Tibial nerve (tissue), 4 donors: Measurements from ENCODE around the gene SLC9A4. TPM values are rescaled to one million over a fixed set of nuclear protein-coding genes. Genes with fewer than 3 reads are reported as not detected.

Experiments used
- DNase-seq, 2 donors: peaks; one replicate each; pipeline ENCODE4 v3.0.0-alpha.2; 2019; ENCODE audit warnings: low spot score in 2 of 2
- H3K27ac ChIP-seq, 4 donors: fragments of 200-600 bp; sonication (generic) in 3 of 4; one replicate each; pipeline ENCODE4 v1.5.1; 2017 to 2019; ENCODE audit warnings: mild to moderate bottlenecking in 1 of 4
- H3K27me3 ChIP-seq, 2 donors: fragments of 200-600 bp; sonication (generic) in 1 of 2; one replicate each; pipeline versions ENCODE4 v1.5.1 to v1.6.0; 2017 to 2019
- H3K36me3 ChIP-seq, 3 donors: fragments of 200-600 bp; sonication (generic); one replicate each; pipeline ENCODE4 v1.5.1; 2018 to 2019
- H3K4me1 ChIP-seq, 4 donors: fragments of 200-600 bp; sonication (generic) in 3 of 4; one replicate each; pipeline ENCODE4 v1.5.1; 2017 to 2019
- H3K4me3 ChIP-seq, 4 donors: fragments of 200-600 bp; sonication (generic) in 3 of 4; one replicate each; pipeline ENCODE4 v1.5.1; 2017 to 2019; ENCODE audit warnings: mild to moderate bottlenecking in 1 of 4, moderate library complexity in 1 of 4
- H3K9me3 ChIP-seq, 4 donors: fragments of 200-600 bp; sonication (generic) in 3 of 4; one replicate each; pipeline ENCODE4 v1.5.1; 2017 to 2019
- EP300 ChIP-seq, 2 donors: sonication (generic); formaldehyde crosslinking; IDR thresholded peaks; one replicate each; pipeline ENCODE4 v1.6.1; 2017; ENCODE audit warnings: antibody characterized with exemption in 2 of 2, mild to moderate bottlenecking in 1 of 2
- POLR2A ChIP-seq, 2 donors: fragments of 450-650 bp; IDR thresholded peaks; one replicate each; pipeline ENCODE4 v1.6.1; 2017; ENCODE audit warnings: antibody characterized with exemption in 2 of 2, mild to moderate bottlenecking in 2 of 2, moderate library complexity in 2 of 2
- WGBS, 2 donors: methylation state at CpG; one replicate each; pipeline ENCODE4 v1.1.5; 2018; 5-methylcytosine and 5-hydroxymethylcytosine counted together
- total RNA-seq, 4 donors: library from RNA; depleted of rRNA; stranded (reverse); fragments of >200 nt; gene quantifications; one replicate each; pipeline ENCODE4 v1.1.0, GENCODE V29; 2016
- TF ChIP-seq, protein P1 (sequence below), 5 experiments: fragments of 200-600 bp in 3 of 5; fragments of 450-650 bp in 2 of 5; sonication (generic) in 3 of 5; IDR thresholded peaks; one replicate each; pipeline ENCODE4 v1.5.1; 2016 to 2019; ENCODE audit warnings: antibody characterized with exemption in 5 of 5, mild to moderate bottlenecking in 3 of 5, moderate library complexity in 2 of 5

The SLC9A4 gene
- total RNA-seq, 4 donors from 2014 or later = 0.30 TPM; not detected in 3

DNA sequence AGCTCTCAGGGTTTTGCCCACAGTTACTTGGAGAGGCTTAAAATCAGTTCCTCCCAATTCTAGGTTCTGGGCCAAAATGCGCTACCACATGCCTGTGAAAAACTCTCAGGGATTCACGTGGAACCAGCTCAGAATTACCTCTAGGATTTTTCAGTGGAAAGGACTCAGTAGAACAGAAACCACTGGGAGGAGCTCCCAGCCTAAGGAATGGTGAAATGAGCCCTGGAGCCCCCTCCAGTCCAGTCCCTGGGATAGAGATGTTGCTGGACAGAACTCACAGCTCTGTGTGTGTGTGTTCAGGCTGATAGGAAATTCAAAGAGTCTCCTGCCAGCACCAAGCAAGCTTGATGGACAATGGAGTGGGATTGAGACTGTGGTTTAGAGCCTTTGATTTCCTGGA lies 21.1 kb upstream of the SLC9A4 start:
- Histone ChIP-seq H3K27me3 (no peaks in the 10 kb centered on the region), H3K4me3 (no peak overlapping the region), H3K4me1 (no peaks in the 10 kb centered on the region), H3K9me3 (no peaks in the 10 kb centered on the region), H3K36me3 (no peaks in the 10 kb centered on the region), H3K27ac (no peak overlapping the region)
- 56 to 58% methylated on average over 2 of the region's 2 CpGs for WGBS, 2 donors
- TF ChIP-seq, protein P1, sequence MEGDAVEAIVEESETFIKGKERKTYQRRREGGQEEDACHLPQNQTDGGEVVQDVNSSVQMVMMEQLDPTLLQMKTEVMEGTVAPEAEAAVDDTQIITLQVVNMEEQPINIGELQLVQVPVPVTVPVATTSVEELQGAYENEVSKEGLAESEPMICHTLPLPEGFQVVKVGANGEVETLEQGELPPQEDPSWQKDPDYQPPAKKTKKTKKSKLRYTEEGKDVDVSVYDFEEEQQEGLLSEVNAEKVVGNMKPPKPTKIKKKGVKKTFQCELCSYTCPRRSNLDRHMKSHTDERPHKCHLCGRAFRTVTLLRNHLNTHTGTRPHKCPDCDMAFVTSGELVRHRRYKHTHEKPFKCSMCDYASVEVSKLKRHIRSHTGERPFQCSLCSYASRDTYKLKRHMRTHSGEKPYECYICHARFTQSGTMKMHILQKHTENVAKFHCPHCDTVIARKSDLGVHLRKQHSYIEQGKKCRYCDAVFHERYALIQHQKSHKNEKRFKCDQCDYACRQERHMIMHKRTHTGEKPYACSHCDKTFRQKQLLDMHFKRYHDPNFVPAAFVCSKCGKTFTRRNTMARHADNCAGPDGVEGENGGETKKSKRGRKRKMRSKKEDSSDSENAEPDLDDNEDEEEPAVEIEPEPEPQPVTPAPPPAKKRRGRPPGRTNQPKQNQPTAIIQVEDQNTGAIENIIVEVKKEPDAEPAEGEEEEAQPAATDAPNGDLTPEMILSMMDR (IDR thresholded peaks at IDR 0.05) = no peak
- TF ChIP-seq POLR2A (IDR thresholded peaks at IDR 0.05) = no peak
- TF ChIP-seq EP300 (IDR thresholded peaks at IDR 0.05) = no peak
- no peak for DNase-seq

DNA sequence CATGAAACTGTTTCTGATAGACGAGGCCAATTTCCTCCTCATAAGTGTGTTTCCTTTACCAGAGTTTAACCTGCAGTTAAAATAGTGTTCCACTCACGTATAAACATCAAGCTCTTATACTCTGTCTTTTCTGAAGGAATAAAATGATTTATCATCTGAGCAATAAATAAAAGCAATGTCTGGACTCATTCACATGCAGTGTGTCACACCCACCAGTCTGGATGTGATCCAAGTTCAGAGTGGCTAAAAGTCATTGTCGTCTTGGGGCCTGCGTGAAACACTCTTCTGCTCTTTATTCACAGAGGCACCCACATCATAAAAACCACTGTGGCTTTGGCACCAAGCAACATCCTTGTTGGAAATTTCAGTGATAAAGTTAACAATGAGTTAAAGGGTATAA lies 19.5 kb upstream of the SLC9A4 start:
- 36 to 42% methylated on average over 4 of the region's 4 CpGs for WGBS, 2 donors
- H3K4me3 ChIP-seq = no peak overlapping the region
- H3K27me3 ChIP-seq = no peaks in the 10 kb centered on the region
- TF ChIP-seq, protein P1 (IDR thresholded peaks at IDR 0.05) = no peak
- TF ChIP-seq POLR2A (IDR thresholded peaks at IDR 0.05) = no peak
- TF ChIP-seq EP300 (IDR thresholded peaks at IDR 0.05) = no peak
- H3K36me3 ChIP-seq = no peaks in the 10 kb centered on the region
- no peak overlapping the region for H3K27ac ChIP-seq
- no peak for DNase-seq
- no peaks in the 10 kb centered on the region for H3K9me3 ChIP-seq
- H3K4me1 ChIP-seq = no peaks in the 10 kb centered on the region

DNA sequence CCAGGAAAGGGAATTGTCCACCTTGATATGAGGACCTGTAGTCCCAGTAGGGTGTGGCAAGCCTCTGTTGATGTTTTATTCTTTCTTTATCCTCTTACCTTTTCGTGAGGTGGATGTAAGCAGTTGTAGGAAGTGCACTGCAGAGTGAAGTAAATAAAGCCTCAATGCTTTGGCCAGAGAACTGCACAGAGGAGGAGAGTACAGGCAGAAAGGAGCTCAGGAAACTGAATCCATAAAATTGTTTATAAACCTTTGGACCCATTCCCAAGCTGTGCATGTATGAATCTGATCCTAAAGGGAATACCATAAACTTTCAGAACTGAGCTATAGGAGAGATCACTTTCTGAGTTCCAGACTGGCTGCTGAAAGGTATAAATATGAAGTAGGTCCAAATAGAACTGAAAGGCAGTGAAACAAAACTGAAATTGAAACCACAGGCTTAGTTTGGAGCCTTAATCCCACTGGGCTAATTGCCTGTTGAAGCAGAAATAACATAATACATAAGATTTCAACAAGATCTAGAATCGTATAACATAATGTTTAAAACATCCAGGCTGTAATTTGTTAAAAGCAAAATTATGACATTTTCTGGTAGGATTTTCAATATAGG lies 17.9 kb upstream of the SLC9A4 start:
- no peaks in the 10 kb centered on the region for H3K27me3 ChIP-seq
- H3K36me3 ChIP-seq = no peaks in the 10 kb centered on the region
- TF ChIP-seq EP300 (IDR thresholded peaks at IDR 0.05) = no peak
- TF ChIP-seq, protein P1 (IDR thresholded peaks at IDR 0.05) = no peak
- H3K4me1 ChIP-seq = no peaks in the 10 kb centered on the region
- no peak overlapping the region for H3K4me3 ChIP-seq
- no peak overlapping the region for H3K27ac ChIP-seq
- DNase-seq = no peak
- WGBS, 2 donors = 61 to 79% methylated on average over 2 of the region's 2 CpGs
- H3K9me3 ChIP-seq = no peaks in the 10 kb centered on the region

DNA sequence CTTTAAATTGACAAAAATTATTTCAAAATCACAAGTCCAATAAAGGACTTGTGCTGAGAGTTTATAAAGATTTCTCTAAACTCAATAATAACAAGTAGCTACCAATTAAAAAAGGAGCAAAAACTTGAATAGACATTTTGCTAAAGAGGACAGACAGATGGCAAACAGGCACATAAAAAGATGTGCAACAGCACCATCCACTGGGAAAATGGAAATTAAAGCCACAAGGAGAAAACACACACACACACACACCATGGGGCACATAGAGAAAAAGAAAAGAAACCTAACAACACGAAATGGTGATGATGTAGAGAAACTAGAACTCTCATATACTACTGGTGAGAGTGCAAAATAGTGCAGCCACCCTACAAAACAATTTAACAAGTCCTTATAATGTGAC lies 12.6 kb upstream of the SLC9A4 start:
- WGBS, 2 donors = 68 to 80% methylated on average over 1 of the region's 1 CpG
- Histone ChIP-seq H3K4me3 (no peak overlapping the region), H3K27ac (no peak overlapping the region), H3K9me3 (peaks cover 0 to 4% (median 0%) of the 10 kb centered on the region in 4 donors), H3K36me3 (no peaks in the 10 kb centered on the region), H3K4me1 (no peaks in the 10 kb centered on the region), H3K27me3 (no peaks in the 10 kb centered on the region)
- DNase-seq = no peak
- TF ChIP-seq, protein P1 (IDR thresholded peaks at IDR 0.05) = no peak
- no peak for TF ChIP-seq EP300 (IDR thresholded peaks at IDR 0.05)
- TF ChIP-seq POLR2A (IDR thresholded peaks at IDR 0.05) = no peak

DNA sequence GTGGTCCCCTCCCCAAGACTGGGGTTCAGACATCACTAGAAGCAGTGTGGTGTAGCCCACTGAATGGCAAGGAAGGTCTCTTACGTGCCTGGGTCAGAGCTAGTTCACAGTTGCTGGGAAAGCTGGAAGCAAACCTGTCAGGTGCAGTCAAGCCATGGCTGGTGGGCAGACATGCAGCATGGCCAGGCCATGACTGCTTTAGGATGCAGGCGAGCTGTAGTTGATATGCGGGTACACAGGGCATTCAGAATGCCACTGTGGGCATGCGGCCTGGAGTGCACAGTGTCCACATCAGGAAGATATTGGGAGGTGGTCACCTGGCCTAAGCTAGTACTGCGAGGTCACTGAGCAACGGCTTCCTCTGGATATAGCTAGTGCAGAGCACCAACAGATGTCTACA lies 11.8 kb upstream of the SLC9A4 start:
- TF ChIP-seq EP300 (IDR thresholded peaks at IDR 0.05) = no peak
- TF ChIP-seq, protein P1 (IDR thresholded peaks at IDR 0.05) = no peak
- TF ChIP-seq POLR2A (IDR thresholded peaks at IDR 0.05) = no peak
- DNase-seq = no peak
- peaks cover 0 to 4% (median 0%) of the 10 kb centered on the region in 4 donors for H3K9me3 ChIP-seq
- H3K4me1 ChIP-seq = no peaks in the 10 kb centered on the region
- H3K27me3 ChIP-seq = no peaks in the 10 kb centered on the region
- 67 to 85% methylated on average over 1 to 6 of the region's 6 CpGs for WGBS, 2 donors
- no peak overlapping the region for H3K4me3 ChIP-seq
- H3K27ac ChIP-seq = no peak overlapping the region
- no peaks in the 10 kb centered on the region for H3K36me3 ChIP-seq
